Transverse colon (tissue), 4 donors: ENCODE data around the gene NOXO1.

Experiments used
- EP300 ChIP-seq: sonication (generic); formaldehyde crosslinking; IDR thresholded peaks from one replicate; pipeline ENCODE4 v1.6.1; 2017; ENCODE audit warnings: antibody characterized with exemption, low read depth
- POLR2A ChIP-seq: fragments of 450-650 bp; IDR thresholded peaks from one replicate; pipeline ENCODE4 v1.6.1; 2016; ENCODE audit warnings: antibody characterized with exemption, mild to moderate bottlenecking, moderate library complexity
- POLR2AphosphoS5 ChIP-seq, 3 donors: sonication (generic); formaldehyde crosslinking; IDR thresholded peaks; one replicate each; pipeline ENCODE4 v1.6.1; 2016; ENCODE audit warnings: antibody characterized with exemption in 3 of 3
- TF ChIP-seq, protein P1 (sequence below), 5 experiments: fragments of 200-600 bp in 3 of 5; fragments of 450-650 bp in 2 of 5; sonication (generic) in 3 of 5; IDR thresholded peaks; 1 replicate in 2 of 5; 2 replicates in 3 of 5; pipeline ENCODE4 v1.5.1; 2016 to 2017; ENCODE audit warnings: antibody characterized with exemption in 5 of 5, inconsistent platforms in 3 of 5, mild to moderate bottlenecking in 2 of 5, moderate library complexity in 1 of 5

DNA sequence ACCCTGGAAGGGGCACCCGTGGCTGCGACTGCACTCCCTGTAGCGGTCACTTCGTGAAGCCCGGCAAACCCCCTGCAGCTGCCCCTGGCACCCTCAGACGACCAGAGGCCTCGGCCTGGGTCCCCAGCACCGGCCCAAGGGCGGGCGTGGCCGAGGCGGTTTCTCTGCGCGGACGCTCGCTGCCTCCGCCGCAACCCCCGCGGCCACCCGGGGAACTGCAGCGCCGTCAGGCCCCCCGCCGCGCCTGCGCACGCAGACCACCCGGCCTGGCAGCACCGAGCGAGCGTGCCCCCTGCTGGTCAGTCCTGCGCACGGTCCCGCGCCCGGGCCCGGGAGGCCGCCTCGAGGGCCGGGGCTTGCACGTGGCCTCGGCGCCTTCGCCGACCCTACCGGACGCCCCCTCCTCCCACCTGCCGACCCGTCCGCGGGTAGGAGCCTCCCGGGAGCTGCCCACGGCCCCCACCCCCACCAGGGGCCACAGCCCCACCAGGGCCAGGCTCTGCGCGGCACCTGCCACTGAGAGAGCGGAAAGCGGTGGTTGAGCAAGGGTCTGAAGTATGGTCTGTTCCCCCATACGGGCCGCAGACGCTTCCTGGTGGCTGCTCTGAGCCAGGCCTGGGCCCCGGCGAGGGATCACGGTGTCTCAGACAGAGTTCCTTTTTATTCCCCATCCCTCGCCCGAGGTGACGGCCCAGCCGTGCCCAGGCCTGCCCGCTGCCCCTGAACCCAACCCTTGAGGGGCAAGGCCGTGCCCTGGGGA is 51.5 kb downstream of the NOXO1 start:
- TF ChIP-seq, protein P1, sequence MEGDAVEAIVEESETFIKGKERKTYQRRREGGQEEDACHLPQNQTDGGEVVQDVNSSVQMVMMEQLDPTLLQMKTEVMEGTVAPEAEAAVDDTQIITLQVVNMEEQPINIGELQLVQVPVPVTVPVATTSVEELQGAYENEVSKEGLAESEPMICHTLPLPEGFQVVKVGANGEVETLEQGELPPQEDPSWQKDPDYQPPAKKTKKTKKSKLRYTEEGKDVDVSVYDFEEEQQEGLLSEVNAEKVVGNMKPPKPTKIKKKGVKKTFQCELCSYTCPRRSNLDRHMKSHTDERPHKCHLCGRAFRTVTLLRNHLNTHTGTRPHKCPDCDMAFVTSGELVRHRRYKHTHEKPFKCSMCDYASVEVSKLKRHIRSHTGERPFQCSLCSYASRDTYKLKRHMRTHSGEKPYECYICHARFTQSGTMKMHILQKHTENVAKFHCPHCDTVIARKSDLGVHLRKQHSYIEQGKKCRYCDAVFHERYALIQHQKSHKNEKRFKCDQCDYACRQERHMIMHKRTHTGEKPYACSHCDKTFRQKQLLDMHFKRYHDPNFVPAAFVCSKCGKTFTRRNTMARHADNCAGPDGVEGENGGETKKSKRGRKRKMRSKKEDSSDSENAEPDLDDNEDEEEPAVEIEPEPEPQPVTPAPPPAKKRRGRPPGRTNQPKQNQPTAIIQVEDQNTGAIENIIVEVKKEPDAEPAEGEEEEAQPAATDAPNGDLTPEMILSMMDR (IDR thresholded peaks at IDR 0.05): peak; percentile 65 to 100 (median 96)
- TF ChIP-seq POLR2AphosphoS5 (IDR thresholded peaks at IDR 0.05) (peak in 1 of 3 donors; percentile 8), EP300 (no peak), POLR2A (no peak)
